HT1080 (cell line): Measurements from ENCODE around the gene TLR1. TPM values are rescaled to one million over a fixed set of nuclear protein-coding genes. Genes with fewer than 3 reads are reported as not detected.

ENCODE experiments used
- small RNA-seq: library from RNA; depleted of rRNA; stranded (forward); fragments of <200 nt; gene quantifications from one replicate; pipeline ENCODE3, GENCODE V24; 2014
- total RNA-seq: library from RNA; depleted of rRNA; stranded (reverse); fragments of >200 nt; shearing (Covaris generic); gene quantifications from 2 replicates; pipeline ENCODE4 v1.2.3, GENCODE V29; 2014; rRNA removed

The TLR1 gene
- total RNA-seq, 1 experiment from 2014 or later, result not detected

Small RNA genes lying within 50 kb of the gene (small RNA-seq; reads per million reads assigned to genes)
- not detected for gene RNA5SP158

Other genes starting within 250 kb of the TLR1 start
- gene KLF3, start 140.6 kb downstream of the TLR1 start, total RNA-seq, result 6.3 and 7.9 TPM in 2 replicates
- 0.03 TPM in 1 of 2 replicates, not detected in the other for gene TLR10, start 21.8 kb downstream of the TLR1 start, total RNA-seq
- 1.4 and 1.6 TPM in 2 replicates for gene TLR6, start 52.0 kb upstream of the TLR1 start, total RNA-seq
- 21.9 and 28.5 TPM in 2 replicates for gene FAM114A1, start 63.0 kb upstream of the TLR1 start, total RNA-seq
- 5.4 and 8.4 TPM in 2 replicates for gene TMEM156, start 227.6 kb upstream of the TLR1 start, total RNA-seq